PC-9 (cell line): Measurements from ENCODE around the gene CHD5.

Experiments used
- CTCF ChIP-seq: fragments of 200-600 bp; sonication (generic); conservative IDR thresholded peaks from 2 replicates; pipeline ENCODE4 v1.6.1; 2017; ENCODE audit warnings: mixed run types, antibody characterized with exemption, mild to moderate bottlenecking, moderate library complexity
- EZH2 ChIP-seq: fragments of 200-600 bp; sonication (generic); IDR thresholded peaks from 2 replicates; pipeline ENCODE4 v1.8.0; 2017; ENCODE audit warnings: antibody characterized with exemption, low read depth

GRCh38 chr1:6107409-6108356 is 72.4 kb downstream of the CHD5 start:
- TF ChIP-seq EZH2 (no peak), CTCF (no peak)
